HEK293 (cell line): ENCODE data around the gene SH2D4B.

Experiments
- CTCF ChIA-PET: fragments of 350-600 bp; formaldehyde crosslinking; extraction: SDS; loops from one replicate; lab custom pipeline; 2021; ENCODE audit warnings: antibody characterized with exemption; lab: Yijun Ruan, JAX
- POLR2A ChIA-PET: fragments of 300-600 bp; formaldehyde crosslinking; extraction: SDS; loops from one replicate; lab custom pipeline; 2020; ENCODE audit warnings: antibody characterized with exemption, inconsistent platforms; lab: Yijun Ruan, JAX
- H3K27ac ChIP-seq: fragments of 200-500 bp; sonication (Bioruptor generic); 2 replicates; pipeline ENCODE4 v1.5.1; 2014; ENCODE audit warnings: low read depth, low read length, control low read depth, inconsistent platforms; ENCODE audit errors: extremely low read depth
- H3K36me3 ChIP-seq, 2 experiments: fragments of 200-500 bp in 1 of 2; sonication (Bioruptor generic) in 1 of 2; 1 replicate in 1 of 2; 2 replicates in 1 of 2; pipeline ENCODE4 v1.5.1; 2014 to 2017; ENCODE audit warnings: inconsistent platforms in 2 of 2, low read length in 2 of 2; ENCODE audit not compliant: control insufficient read depth in 2 of 2, insufficient read depth in 1 of 2
- H3K4me1 ChIP-seq: fragments of 200-500 bp; sonication (Bioruptor generic); 2 replicates; pipeline ENCODE4 v1.5.1; 2014; ENCODE audit warnings: mild to moderate bottlenecking, low read length, inconsistent platforms; ENCODE audit not compliant: control insufficient read depth, insufficient read depth
- H3K4me3 ChIP-seq: 2 replicates; pipeline ENCODE4 v1.5.1; 2011; ENCODE audit warnings: low read depth, mild to moderate bottlenecking, control low read depth, low read length, moderate library complexity
- H3K9me3 ChIP-seq: fragments of 200-500 bp; sonication (Bioruptor generic); 2 replicates; pipeline ENCODE4 v1.5.1; 2014; ENCODE audit warnings: low read depth, low read length, inconsistent platforms; ENCODE audit not compliant: control insufficient read depth, insufficient read depth
- BCL11B ChIP-seq: fragments of 450-650 bp; formaldehyde crosslinking; IDR thresholded peaks from 2 replicates; pipeline ENCODE4 v1.5.1; 2016; ENCODE audit warnings: low read depth, missing biosample characterization, missing genetic modification characterization
- HOXC10 ChIP-seq: sonication (generic); formaldehyde crosslinking; IDR thresholded peaks from 2 replicates; pipeline ENCODE4 v1.8.1; 2023; ENCODE audit warnings: mild to moderate bottlenecking, missing genetic modification reagents
- INSM2 ChIP-seq: fragments of 450-650 bp; formaldehyde crosslinking; IDR thresholded peaks from 2 replicates; pipeline ENCODE4 v1.5.1; 2016; ENCODE audit warnings: missing biosample characterization, missing genetic modification characterization
- SALL2 ChIP-seq: fragments of 450-650 bp; formaldehyde crosslinking; IDR thresholded peaks from 2 replicates; pipeline ENCODE4 v1.5.0; 2017; ENCODE audit warnings: missing biosample characterization, mild to moderate bottlenecking, missing genetic modification characterization, borderline replicate concordance
- SP2 ChIP-seq: fragments of 450-650 bp; formaldehyde crosslinking; IDR thresholded peaks from 2 replicates; pipeline ENCODE4 v1.5.1; 2016; ENCODE audit warnings: missing biosample characterization, missing genetic modification characterization
- TCF7L2 ChIP-seq: IDR thresholded peaks from 2 replicates; pipeline ENCODE4 v1.6.1; 2011; ENCODE audit warnings: low read depth, mild to moderate bottlenecking, inconsistent platforms, low read length, moderate library complexity, borderline replicate concordance
- YY1 ChIP-seq: fragments of 450-650 bp; formaldehyde crosslinking; IDR thresholded peaks from 2 replicates; pipeline ENCODE4 v1.5.1; 2018; ENCODE audit warnings: missing biosample characterization, missing genetic modification characterization
- ZNF132 ChIP-seq: fragments of 450-650 bp; formaldehyde crosslinking; IDR thresholded peaks from 2 replicates; pipeline ENCODE4 v1.5.1; 2017; ENCODE audit warnings: missing biosample characterization, missing genetic modification characterization, borderline replicate concordance
- ZNF133 ChIP-seq: fragments of 450-650 bp; formaldehyde crosslinking; IDR thresholded peaks from 2 replicates; pipeline ENCODE4 v1.5.1; 2016; ENCODE audit warnings: missing biosample characterization, missing genetic modification characterization
- ZNF146 ChIP-seq: fragments of 450-650 bp; formaldehyde crosslinking; IDR thresholded peaks from 2 replicates; pipeline ENCODE4 v1.5.1; 2016; ENCODE audit warnings: missing biosample characterization, missing genetic modification characterization
- ZNF214 ChIP-seq: fragments of 450-650 bp; formaldehyde crosslinking; IDR thresholded peaks from 2 replicates; pipeline ENCODE4 v1.5.1; 2017; ENCODE audit warnings: missing biosample characterization, mild to moderate bottlenecking, missing genetic modification characterization, borderline replicate concordance
- ZNF221 ChIP-seq: fragments of 450-650 bp; formaldehyde crosslinking; IDR thresholded peaks from 2 replicates; pipeline ENCODE4 v1.5.1; 2017; ENCODE audit warnings: missing biosample characterization, missing genetic modification characterization, borderline replicate concordance
- ZNF416 ChIP-seq: fragments of 450-650 bp; formaldehyde crosslinking; IDR thresholded peaks from 2 replicates; pipeline ENCODE4 v1.5.1; 2016; ENCODE audit warnings: missing biosample characterization, missing genetic modification characterization
- ZNF433 ChIP-seq: fragments of 450-650 bp; formaldehyde crosslinking; IDR thresholded peaks from 2 replicates; pipeline ENCODE4 v1.5.1; 2016; ENCODE audit warnings: missing biosample characterization, missing genetic modification characterization, low read depth
- ZNF555 ChIP-seq: fragments of 450-650 bp; formaldehyde crosslinking; conservative IDR thresholded peaks from 2 replicates; pipeline ENCODE4 v1.5.1; 2017; ENCODE audit warnings: missing biosample characterization, mild to moderate bottlenecking, missing genetic modification characterization, inconsistent platforms
- ZNF654 ChIP-seq: fragments of 450-650 bp; formaldehyde crosslinking; IDR thresholded peaks from 2 replicates; pipeline ENCODE4 v1.5.1; 2016; ENCODE audit warnings: low read depth, missing biosample characterization, missing genetic modification characterization
- ZNF664 ChIP-seq: fragments of 450-650 bp; formaldehyde crosslinking; IDR thresholded peaks from 2 replicates; pipeline ENCODE4 v1.5.1; 2016; ENCODE audit warnings: missing biosample characterization, missing genetic modification characterization
- ZNF677 ChIP-seq: fragments of 450-650 bp; IDR thresholded peaks from 2 replicates; pipeline ENCODE4 v1.5.0; 2018; ENCODE audit warnings: missing biosample characterization, mild to moderate bottlenecking, missing genetic modification characterization, moderate library complexity
- ZNF692 ChIP-seq: fragments of 450-650 bp; formaldehyde crosslinking; IDR thresholded peaks from 2 replicates; pipeline ENCODE4 v1.5.1; 2016; ENCODE audit warnings: missing biosample characterization, missing genetic modification characterization
- TF ChIP-seq, protein P1 (sequence below): fragments of 450-650 bp; IDR thresholded peaks from 2 replicates; pipeline ENCODE4 v1.5.1; 2018; ENCODE audit warnings: missing biosample characterization, missing genetic modification characterization
- TF ChIP-seq, protein P2 (sequence below): fragments of 450-650 bp; formaldehyde crosslinking; IDR thresholded peaks from 2 replicates; pipeline ENCODE4 v1.5.1; 2017; ENCODE audit warnings: missing biosample characterization, missing genetic modification characterization
- TF ChIP-seq, protein P3 (sequence below): fragments of 450-650 bp; formaldehyde crosslinking; IDR thresholded peaks from 2 replicates; pipeline ENCODE4 v1.5.1; 2016; ENCODE audit warnings: missing biosample characterization, missing genetic modification characterization

SH2D4B gene

DNA sequence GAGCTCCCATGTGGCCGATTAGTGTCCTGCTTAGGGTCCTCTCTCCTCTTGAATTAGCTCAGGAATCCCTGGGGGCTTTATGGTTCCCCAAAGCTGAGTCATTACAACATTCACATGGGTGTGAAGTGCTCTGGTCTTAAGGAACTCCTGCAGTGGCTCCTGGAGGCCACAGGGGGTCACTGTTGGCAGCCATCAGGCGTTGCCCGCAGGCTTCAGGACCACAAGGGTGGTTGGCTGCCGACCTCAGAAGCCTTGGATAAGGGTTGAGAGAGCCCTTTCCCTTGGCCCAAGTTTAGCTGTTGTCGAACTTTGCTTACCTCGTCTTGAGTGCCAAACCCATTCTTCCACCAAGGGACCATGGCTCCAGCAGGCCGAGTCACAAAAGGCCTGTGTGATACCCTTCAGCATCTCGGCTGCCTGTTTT, 61.7 kb downstream of the SH2D4B start (continued):
- TF ChIP-seq ZNF416 = no peak
- TF ChIP-seq INSM2 = no peak
- peak; percentile 58 for TF ChIP-seq ZNF654
- TF ChIP-seq ZNF664 (tag by site-specific recombination) = no peak
- TF ChIP-seq ZNF132 (tag by site-specific recombination) = no peak
- no peak for TF ChIP-seq ZNF433 (tag by site-specific recombination)

DNA sequence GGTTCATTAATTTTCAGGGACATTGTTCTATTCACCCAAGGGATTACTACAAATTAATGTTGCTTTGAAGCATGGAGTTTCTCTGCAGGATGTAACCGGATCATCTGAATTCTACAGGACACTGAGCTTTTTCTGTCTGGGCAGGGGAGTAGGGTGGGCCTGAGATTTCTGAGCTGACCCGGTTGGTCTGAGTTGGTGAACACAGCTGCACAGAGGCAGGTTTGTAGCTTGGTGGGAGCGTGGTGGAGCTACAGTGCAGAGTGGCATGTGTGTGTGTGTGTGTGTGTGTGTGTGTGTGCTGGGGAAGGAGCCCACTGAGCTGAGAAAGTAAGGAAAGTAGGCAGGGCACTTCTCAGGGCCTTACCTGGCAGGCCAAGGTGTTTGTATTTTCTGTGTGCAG, 62.6 kb downstream of the SH2D4B start:
- ChIA-PET CTCF (interaction anchor here (1.0 to 5.9 kb wide), 4 partner anchors 13 to 62 kb away, joined by 3 to 42 read pairs (median 11); no protein-coding TSS in a partner anchor), POLR2A (no interaction called here)
- Histone ChIP-seq H3K36me3 (no peaks in the 10 kb centered on the region), H3K4me3 (no peak overlapping the region), H3K27ac (no peak overlapping the region), H3K4me1 (no peaks in the 10 kb centered on the region), H3K9me3 (no peaks in the 10 kb centered on the region)
- TF ChIP-seq HOXC10 (CRISPR knock-in tag) = no peak
- TF ChIP-seq, protein P1, sequence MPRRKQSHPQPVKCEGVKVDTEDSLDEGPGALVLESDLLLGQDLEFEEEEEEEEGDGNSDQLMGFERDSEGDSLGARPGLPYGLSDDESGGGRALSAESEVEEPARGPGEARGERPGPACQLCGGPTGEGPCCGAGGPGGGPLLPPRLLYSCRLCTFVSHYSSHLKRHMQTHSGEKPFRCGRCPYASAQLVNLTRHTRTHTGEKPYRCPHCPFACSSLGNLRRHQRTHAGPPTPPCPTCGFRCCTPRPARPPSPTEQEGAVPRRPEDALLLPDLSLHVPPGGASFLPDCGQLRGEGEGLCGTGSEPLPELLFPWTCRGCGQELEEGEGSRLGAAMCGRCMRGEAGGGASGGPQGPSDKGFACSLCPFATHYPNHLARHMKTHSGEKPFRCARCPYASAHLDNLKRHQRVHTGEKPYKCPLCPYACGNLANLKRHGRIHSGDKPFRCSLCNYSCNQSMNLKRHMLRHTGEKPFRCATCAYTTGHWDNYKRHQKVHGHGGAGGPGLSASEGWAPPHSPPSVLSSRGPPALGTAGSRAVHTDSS = no peak

- Histone ChIP-seq H3K9me3 (no peaks in the 10 kb centered on the region), H3K4me3 (no peak overlapping the region), H3K36me3 (no peaks in the 10 kb centered on the region), H3K4me1 (no peaks in the 10 kb centered on the region), H3K27ac (no peak overlapping the region)
- no peak for TF ChIP-seq ZNF555 (tag by site-specific recombination)
- POLR2A ChIA-PET = no interaction called here
- CTCF ChIA-PET = interaction anchor here (0.6 to 1.1 kb wide), 3 partner anchors 16 to 322 kb away, joined by 3 read pairs; no protein-coding TSS in a partner anchor
Observed at GRCh38 chr10:80602881-80603280, 65.2 kb downstream of the SH2D4B start.

- no peak overlapping the region for H3K27ac ChIP-seq
- no peaks in the 10 kb centered on the region for H3K9me3 ChIP-seq
- no peak overlapping the region for H3K4me3 ChIP-seq
- H3K36me3 ChIP-seq = no peaks in the 10 kb centered on the region
- POLR2A ChIA-PET = no interaction called here
- TF ChIP-seq SP2 (tag by site-specific recombination) = no peak
- TF ChIP-seq ZNF677 (tag by site-specific recombination) = no peak
- no peak for TF ChIP-seq SALL2
- TF ChIP-seq ZNF221 (tag by site-specific recombination) = no peak
- TF ChIP-seq ZNF214 (tag by site-specific recombination) = no peak
- no peak for TF ChIP-seq TCF7L2
- no peak for TF ChIP-seq ZNF692 (tag by site-specific recombination)
- no peak for TF ChIP-seq BCL11B (tag by site-specific recombination)
- TF ChIP-seq ZNF146 (tag by site-specific recombination) = no peak
- TF ChIP-seq, protein P2, sequence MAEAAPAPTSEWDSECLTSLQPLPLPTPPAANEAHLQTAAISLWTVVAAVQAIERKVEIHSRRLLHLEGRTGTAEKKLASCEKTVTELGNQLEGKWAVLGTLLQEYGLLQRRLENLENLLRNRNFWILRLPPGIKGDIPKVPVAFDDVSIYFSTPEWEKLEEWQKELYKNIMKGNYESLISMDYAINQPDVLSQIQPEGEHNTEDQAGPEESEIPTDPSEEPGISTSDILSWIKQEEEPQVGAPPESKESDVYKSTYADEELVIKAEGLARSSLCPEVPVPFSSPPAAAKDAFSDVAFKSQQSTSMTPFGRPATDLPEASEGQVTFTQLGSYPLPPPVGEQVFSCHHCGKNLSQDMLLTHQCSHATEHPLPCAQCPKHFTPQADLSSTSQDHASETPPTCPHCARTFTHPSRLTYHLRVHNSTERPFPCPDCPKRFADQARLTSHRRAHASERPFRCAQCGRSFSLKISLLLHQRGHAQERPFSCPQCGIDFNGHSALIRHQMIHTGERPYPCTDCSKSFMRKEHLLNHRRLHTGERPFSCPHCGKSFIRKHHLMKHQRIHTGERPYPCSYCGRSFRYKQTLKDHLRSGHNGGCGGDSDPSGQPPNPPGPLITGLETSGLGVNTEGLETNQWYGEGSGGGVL (tag by site-specific recombination) = no peak
- no peak for TF ChIP-seq ZNF133
- TF ChIP-seq, protein P3, sequence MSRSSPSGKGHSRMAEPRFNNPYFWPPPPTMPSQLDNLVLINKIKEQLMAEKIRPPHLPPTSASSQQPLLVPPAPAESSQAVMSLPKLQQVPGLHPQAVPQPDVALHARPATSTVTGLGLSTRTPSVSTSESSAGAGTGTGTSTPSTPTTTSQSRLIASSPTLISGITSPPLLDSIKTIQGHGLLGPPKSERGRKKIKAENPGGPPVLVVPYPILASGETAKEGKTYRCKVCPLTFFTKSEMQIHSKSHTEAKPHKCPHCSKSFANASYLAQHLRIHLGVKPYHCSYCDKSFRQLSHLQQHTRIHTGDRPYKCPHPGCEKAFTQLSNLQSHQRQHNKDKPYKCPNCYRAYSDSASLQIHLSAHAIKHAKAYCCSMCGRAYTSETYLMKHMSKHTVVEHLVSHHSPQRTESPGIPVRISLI (tag by site-specific recombination) = no peak
- no peak for TF ChIP-seq YY1 (tag by site-specific recombination)
- H3K4me1 ChIP-seq = no peaks in the 10 kb centered on the region
- CTCF ChIA-PET = interaction anchor here (1.0 to 1.1 kb wide), 2 partner anchors 15 to 59 kb away, joined by 3 read pairs; no protein-coding TSS in a partner anchor
Observed at GRCh38 chr10:80603516-80603915, 65.8 kb downstream of the SH2D4B start.
